ENCODE measurements around the gene SRRM4.

Gene SRRM4

DNA sequence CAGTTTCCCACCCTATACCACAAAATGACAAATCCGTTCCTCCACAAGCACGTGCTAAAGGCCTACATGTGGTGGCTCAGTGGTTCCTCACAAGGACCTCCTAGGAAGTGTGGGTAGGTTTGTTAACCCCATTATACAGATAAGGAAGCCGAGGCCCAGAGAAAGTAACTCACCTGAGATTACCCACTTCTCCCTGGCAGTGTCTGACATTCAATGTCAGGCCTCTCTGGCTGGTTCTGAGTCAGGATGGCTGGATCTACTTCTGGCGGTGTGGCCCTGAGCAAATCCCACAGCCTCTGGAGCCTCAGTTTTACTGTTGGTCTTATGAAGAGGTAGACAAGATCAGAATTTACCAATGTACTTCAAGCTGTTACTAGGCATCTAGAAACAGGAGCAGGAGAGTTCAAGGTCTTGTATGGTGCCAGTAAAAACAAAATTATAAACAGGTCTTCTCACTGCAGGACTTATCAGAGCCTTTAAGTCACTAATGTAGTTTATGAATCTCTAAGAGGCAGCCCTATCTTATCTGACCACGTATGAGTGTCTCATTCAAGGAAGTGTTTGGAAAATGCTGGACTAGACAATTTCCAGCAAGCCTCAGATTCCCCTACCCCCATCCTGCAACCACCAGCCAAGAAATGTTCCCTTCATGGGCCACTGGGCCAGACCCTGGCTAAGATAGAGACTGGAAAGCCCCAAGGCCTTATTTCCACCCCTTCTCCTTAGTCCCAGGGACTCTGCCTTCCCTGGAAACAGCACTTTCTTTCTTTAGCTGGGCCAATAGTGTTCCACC, 201.6 kb downstream of the SRRM4 start:
- no peak for DNase-seq (ENCODE audit: low read depth, low spot score)
- ChIA-PET POLR2A (no interaction called here), CTCF (no interaction called here)
- no peak overlapping the region for H3K4me3 ChIP-seq (ENCODE audit: low read depth, low read length)
- TF ChIP-seq, protein P1, sequence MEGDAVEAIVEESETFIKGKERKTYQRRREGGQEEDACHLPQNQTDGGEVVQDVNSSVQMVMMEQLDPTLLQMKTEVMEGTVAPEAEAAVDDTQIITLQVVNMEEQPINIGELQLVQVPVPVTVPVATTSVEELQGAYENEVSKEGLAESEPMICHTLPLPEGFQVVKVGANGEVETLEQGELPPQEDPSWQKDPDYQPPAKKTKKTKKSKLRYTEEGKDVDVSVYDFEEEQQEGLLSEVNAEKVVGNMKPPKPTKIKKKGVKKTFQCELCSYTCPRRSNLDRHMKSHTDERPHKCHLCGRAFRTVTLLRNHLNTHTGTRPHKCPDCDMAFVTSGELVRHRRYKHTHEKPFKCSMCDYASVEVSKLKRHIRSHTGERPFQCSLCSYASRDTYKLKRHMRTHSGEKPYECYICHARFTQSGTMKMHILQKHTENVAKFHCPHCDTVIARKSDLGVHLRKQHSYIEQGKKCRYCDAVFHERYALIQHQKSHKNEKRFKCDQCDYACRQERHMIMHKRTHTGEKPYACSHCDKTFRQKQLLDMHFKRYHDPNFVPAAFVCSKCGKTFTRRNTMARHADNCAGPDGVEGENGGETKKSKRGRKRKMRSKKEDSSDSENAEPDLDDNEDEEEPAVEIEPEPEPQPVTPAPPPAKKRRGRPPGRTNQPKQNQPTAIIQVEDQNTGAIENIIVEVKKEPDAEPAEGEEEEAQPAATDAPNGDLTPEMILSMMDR (IDR thresholded peaks at IDR 0.05; ENCODE audit: insufficient read depth, low read length, missing control alignments) = no peak

DNA sequence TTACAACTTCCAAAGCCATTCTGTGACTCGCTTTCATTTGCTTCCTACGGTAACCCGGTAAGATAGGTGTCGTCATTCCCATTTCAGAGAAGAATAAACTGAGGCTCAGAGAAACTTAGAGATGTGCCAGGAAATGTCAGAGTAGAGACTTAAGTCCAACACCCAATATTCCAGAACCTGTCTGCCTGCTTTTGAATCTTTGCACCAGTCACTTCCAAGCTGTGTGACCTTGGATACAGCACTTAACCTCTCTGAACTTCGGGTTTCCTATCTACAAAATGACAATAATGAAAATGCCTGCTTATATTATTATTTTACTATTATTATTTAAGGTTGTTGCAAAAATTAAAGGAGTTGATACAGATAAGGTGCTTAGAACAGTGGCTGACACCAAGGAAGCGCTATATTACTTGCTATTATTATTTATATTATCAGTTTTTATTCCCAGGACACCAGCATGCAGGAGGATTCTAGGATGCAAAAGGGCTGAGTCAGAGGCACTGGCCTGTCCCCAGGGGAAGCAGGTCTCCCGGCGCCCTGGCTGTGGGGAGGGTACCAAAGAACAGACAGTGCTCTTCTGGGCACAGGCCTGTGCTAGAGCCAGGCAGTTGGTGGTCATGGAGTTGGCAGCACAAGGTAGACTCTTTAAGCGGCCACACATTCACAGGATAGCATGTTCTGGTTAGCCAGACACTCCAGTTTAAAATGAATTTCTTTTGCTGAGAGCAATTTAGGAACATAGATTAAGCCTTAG, 202.8 kb downstream of the SRRM4 start:
- TF ChIP-seq, protein P1 (IDR thresholded peaks at IDR 0.05; ENCODE audit: insufficient read depth, low read length, missing control alignments) = no peak
- ChIA-PET CTCF (no interaction called here), POLR2A (no interaction called here)
- DNase-seq (ENCODE audit: low read depth, low spot score) = no peak
- no peak overlapping the region for H3K4me3 ChIP-seq (ENCODE audit: low read depth, low read length)

DNA sequence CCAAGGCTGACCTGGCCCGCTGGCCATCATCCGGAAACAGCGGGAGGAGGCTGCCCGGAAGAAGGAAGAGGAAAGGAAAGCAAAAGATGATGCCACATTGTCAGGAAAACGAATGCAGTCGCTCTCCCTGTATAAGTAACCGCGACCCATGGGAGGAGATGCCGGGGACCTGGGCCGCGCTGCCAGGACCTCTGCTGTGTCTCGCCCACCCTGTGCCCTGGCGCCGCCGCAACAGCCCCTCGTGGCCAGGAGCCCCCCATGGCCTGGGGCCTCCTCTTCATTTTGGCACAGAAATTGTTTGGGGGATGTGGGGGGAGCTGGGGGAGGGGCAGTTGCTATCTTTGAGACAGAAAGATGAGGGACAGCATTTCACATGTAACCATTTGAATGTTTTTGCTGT, 213.9 kb downstream of the SRRM4 start:
- ChIA-PET CTCF (no interaction called here), POLR2A (no interaction called here)
- TF ChIP-seq, protein P1 (IDR thresholded peaks at IDR 0.05; ENCODE audit: insufficient read depth, low read length, missing control alignments) = no peak
- H3K4me3 ChIP-seq (ENCODE audit: low read depth, low read length) = no peak overlapping the region
- DNase-seq (ENCODE audit: low read depth, low spot score) = no peak

DNA sequence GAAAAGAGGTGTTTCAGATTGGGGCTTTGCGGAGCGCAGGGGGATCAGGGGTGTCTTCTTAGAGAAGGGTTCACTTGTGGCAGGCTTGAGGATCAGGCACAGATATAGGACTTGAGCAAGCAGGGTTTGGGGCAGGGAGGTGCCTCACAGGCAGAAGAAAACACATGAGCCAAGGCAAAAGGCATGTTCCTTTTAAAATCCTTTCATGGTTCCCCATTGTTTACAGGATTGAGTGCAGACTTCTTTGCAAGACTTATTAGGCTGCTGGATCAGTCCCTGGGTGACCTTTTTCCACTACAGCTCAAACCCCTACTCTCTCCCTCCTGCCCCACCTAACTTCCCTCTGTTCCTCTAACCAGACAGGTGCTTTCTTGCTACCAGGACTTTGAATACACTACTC, 217.1 kb downstream of the SRRM4 start:
- no peak overlapping the region for H3K4me3 ChIP-seq (ENCODE audit: low read depth, low read length)
- POLR2A ChIA-PET = no interaction called here
- TF ChIP-seq, protein P1 (IDR thresholded peaks at IDR 0.05; ENCODE audit: insufficient read depth, low read length, missing control alignments) = no peak
- CTCF ChIA-PET = no interaction called here
- no peak for DNase-seq (ENCODE audit: low read depth, low spot score)

DNA sequence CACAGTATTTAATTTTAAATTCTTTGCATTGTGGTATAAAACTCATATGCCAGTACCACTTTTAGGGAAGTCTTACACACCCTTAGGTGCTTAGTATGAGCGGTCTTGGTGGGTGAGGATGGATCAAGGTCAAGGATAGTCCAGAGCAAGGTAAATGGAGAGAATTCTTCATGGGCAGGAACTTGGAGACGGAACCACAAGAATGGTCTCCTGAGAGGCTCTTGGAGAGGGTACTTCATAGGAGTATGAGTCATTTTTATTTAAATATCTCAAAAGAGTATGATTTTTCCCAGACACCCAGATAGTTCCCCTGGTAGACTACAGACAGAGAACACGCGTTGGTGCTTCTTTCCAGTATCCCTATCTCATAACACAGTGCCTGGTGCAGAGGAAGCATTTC, 219.3 kb downstream of the SRRM4 start:
- POLR2A ChIA-PET = no interaction called here
- no peak for DNase-seq (ENCODE audit: low read depth, low spot score)
- TF ChIP-seq, protein P1 (IDR thresholded peaks at IDR 0.05; ENCODE audit: insufficient read depth, low read length, missing control alignments) = no peak
- no peak overlapping the region for H3K4me3 ChIP-seq (ENCODE audit: low read depth, low read length)
- CTCF ChIA-PET = no interaction called here

DNA sequence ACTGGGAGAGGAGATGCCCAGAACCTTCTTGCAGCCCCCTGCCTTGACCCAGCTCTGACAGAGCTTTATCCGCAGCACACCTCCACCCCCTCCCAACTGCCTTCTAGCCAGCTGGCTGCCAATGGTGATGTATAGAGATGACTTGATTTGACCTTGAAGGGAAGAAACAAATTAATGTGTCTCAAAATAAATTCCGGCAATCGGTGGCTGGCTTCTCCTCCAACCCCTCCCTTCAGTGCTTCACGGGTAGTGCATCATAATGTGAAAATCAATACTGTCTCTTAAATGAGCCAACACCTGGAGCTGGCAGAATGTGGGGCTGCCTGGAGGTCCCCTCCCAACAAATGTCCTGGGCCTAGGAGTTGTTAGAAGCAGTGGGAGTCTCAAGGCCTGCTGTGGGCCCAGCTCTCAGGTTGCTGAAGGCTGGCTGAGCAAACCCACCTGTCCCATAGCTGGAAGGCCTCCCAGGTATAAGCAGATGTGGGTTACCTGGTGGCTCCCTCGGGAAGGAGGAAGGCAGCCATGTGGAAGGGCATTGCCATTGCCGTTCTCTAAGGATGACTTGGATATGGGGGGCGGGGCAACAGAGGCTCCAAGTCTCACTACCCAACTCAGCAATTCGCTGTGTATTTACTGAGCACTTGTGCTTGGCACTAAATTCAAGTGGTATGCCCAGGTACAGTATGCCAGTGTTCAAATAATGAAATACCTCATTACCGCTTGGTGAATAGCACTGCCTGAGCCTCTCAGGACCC, 220.6 kb downstream of the SRRM4 start:
- TF ChIP-seq, protein P1 (IDR thresholded peaks at IDR 0.05; ENCODE audit: insufficient read depth, low read length, missing control alignments) = no peak
- CTCF ChIA-PET = no interaction called here
- POLR2A ChIA-PET = no interaction called here
- DNase-seq (ENCODE audit: low read depth, low spot score) = no peak
- no peak overlapping the region for H3K4me3 ChIP-seq (ENCODE audit: low read depth, low read length)
